ENCODE results near the gene EPHA3.

Gene EPHA3

DNA sequence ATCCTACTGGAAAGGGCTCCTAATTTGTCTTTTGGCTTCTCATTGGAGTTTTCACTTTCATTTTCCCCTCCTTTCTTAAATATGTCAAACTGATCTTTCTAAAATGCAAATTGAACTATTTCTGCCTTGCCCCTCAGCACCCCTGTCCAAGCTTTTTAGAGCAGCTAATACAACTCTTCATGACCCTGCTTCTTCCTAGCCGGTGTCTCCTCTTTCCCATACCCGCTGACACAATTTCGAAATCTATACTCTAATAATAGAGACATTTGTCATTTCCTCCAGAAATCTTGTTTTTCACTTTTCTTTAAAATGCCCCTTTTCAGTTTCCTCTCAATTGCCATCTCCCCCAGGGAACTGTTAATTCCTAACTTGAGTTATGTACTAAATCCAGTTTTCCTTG, 2.9 kb upstream of the EPHA3 start:
- Histone ChIP-seq H3K9ac (ENCODE audit: low read depth, low read length, poor library complexity, severe bottlenecking) (no peak overlapping the region), H3F3A (ENCODE audit: low read depth) (no peaks in the 10 kb centered on the region), H3K4me3 (ENCODE audit: low read length, poor library complexity, severe bottlenecking) (no peak overlapping the region), H3K27me3 (ENCODE audit: insufficient read depth, low read length, poor library complexity, severe bottlenecking) (no peaks in the 10 kb centered on the region), H2AFZ (ENCODE audit: low read length) (peak overlapping the region; percentile 44; the same call in 1 of the 2 replicates), H3K4me2 (ENCODE audit: low read depth, low read length, poor library complexity, severe bottlenecking) (peak overlapping the region; percentile 15), H3K4me1 (ENCODE audit: insufficient read depth, low read length, poor library complexity, severe bottlenecking) (no peaks in the 10 kb centered on the region), H3K9me2 (replicated peaks; ENCODE audit: low read depth, low read length) (no peaks in the 10 kb centered on the region), H3K36me3 (ENCODE audit: insufficient read depth, low read length) (no peaks in the 10 kb centered on the region), H4K20me1 (ENCODE audit: insufficient read depth, low read length, poor library complexity, severe bottlenecking) (no peaks in the 10 kb centered on the region), H3K9me3 (ENCODE audit: insufficient read depth, low read depth, low read length) (no peaks in the 10 kb centered on the region), H3K79me2 (ENCODE audit: insufficient read depth, low read length) (no peaks in the 10 kb centered on the region)
- no peak for TF ChIP-seq EZH2phosphoT487 (IDR thresholded peaks at IDR 0.05; ENCODE audit: borderline replicate concordance)
- TF ChIP-seq, protein P1, sequence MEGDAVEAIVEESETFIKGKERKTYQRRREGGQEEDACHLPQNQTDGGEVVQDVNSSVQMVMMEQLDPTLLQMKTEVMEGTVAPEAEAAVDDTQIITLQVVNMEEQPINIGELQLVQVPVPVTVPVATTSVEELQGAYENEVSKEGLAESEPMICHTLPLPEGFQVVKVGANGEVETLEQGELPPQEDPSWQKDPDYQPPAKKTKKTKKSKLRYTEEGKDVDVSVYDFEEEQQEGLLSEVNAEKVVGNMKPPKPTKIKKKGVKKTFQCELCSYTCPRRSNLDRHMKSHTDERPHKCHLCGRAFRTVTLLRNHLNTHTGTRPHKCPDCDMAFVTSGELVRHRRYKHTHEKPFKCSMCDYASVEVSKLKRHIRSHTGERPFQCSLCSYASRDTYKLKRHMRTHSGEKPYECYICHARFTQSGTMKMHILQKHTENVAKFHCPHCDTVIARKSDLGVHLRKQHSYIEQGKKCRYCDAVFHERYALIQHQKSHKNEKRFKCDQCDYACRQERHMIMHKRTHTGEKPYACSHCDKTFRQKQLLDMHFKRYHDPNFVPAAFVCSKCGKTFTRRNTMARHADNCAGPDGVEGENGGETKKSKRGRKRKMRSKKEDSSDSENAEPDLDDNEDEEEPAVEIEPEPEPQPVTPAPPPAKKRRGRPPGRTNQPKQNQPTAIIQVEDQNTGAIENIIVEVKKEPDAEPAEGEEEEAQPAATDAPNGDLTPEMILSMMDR (conservative IDR thresholded peaks at IDR 0.05; ENCODE audit: low read length): no peak

DNA sequence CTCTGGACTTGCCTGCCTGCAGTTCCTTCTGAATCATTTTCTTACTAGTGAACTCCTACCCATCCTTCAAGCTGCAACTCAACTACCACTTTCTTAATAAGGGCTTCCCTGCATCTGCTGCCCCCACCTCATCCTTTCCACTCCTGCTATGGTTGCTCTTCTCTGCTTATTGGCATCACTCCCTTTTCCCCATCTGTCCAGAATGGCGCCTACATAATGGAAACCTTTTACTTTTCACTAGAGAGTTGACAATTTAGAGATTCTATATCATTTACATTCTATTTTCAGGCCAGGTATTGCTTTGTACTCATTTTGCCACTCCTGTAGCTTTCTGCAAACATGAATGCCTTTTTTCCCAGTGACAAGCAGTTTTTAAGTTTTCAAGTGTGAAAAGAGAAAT, 1.9 kb upstream of the EPHA3 start:
- no peaks in the 10 kb centered on the region for H3K79me2 ChIP-seq (ENCODE audit: insufficient read depth, low read length)
- peak overlapping the region; percentile 37; the same call in 1 of the 2 replicates for H2AFZ ChIP-seq (ENCODE audit: low read length)
- no peaks in the 10 kb centered on the region for H3K4me1 ChIP-seq (ENCODE audit: insufficient read depth, low read length, poor library complexity, severe bottlenecking)
- no peak overlapping the region for H3K4me3 ChIP-seq (ENCODE audit: low read length, poor library complexity, severe bottlenecking)
- TF ChIP-seq, protein P1 (conservative IDR thresholded peaks at IDR 0.05; ENCODE audit: low read length): no peak
- TF ChIP-seq EZH2phosphoT487 (IDR thresholded peaks at IDR 0.05; ENCODE audit: borderline replicate concordance): no peak
- no peak overlapping the region for H3K4me2 ChIP-seq (ENCODE audit: low read depth, low read length, poor library complexity, severe bottlenecking)
- no peaks in the 10 kb centered on the region for H4K20me1 ChIP-seq (ENCODE audit: insufficient read depth, low read length, poor library complexity, severe bottlenecking)
- H3K9ac ChIP-seq (ENCODE audit: low read depth, low read length, poor library complexity, severe bottlenecking): no peak overlapping the region
- no peaks in the 10 kb centered on the region for H3K9me3 ChIP-seq (ENCODE audit: insufficient read depth, low read depth, low read length)
- no peaks in the 10 kb centered on the region for H3K9me2 ChIP-seq (replicated peaks; ENCODE audit: low read depth, low read length)
- no peaks in the 10 kb centered on the region for H3F3A ChIP-seq (ENCODE audit: low read depth)
- H3K36me3 ChIP-seq (ENCODE audit: insufficient read depth, low read length): no peaks in the 10 kb centered on the region
- no peaks in the 10 kb centered on the region for H3K27me3 ChIP-seq (ENCODE audit: insufficient read depth, low read length, poor library complexity, severe bottlenecking)

DNA sequence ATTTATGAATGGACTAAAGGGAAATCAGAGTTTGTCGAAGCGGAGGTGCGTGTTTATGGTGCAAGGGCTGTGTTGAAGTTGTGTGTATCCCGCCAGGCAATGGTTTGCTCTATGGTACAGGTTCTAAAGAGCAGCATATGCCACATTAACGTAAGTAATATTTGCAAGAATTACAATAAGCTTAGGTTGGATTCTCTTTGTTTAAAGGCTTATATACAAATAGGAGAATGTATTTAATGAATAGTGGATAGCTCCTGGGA, 800 bp downstream of the EPHA3 start:
- no peak overlapping the region for H2AFZ ChIP-seq (ENCODE audit: low read length)
- H3K79me2 ChIP-seq (ENCODE audit: insufficient read depth, low read length): no peaks in the 10 kb centered on the region
- H3K9ac ChIP-seq (ENCODE audit: low read depth, low read length, poor library complexity, severe bottlenecking): no peak overlapping the region
- H3K4me2 ChIP-seq (ENCODE audit: low read depth, low read length, poor library complexity, severe bottlenecking): no peak overlapping the region
- H3K36me3 ChIP-seq (ENCODE audit: insufficient read depth, low read length): no peaks in the 10 kb centered on the region
- no peaks in the 10 kb centered on the region for H3F3A ChIP-seq (ENCODE audit: low read depth)
- H3K4me1 ChIP-seq (ENCODE audit: insufficient read depth, low read length, poor library complexity, severe bottlenecking): no peaks in the 10 kb centered on the region
- no peak overlapping the region for H3K4me3 ChIP-seq (ENCODE audit: low read length, poor library complexity, severe bottlenecking)
- H3K9me2 ChIP-seq (replicated peaks; ENCODE audit: low read depth, low read length): no peaks in the 10 kb centered on the region
- H3K27me3 ChIP-seq (ENCODE audit: insufficient read depth, low read length, poor library complexity, severe bottlenecking): no peaks in the 10 kb centered on the region
- TF ChIP-seq, protein P1 (conservative IDR thresholded peaks at IDR 0.05; ENCODE audit: low read length): no peak
- TF ChIP-seq EZH2phosphoT487 (IDR thresholded peaks at IDR 0.05; ENCODE audit: borderline replicate concordance): no peak
- H4K20me1 ChIP-seq (ENCODE audit: insufficient read depth, low read length, poor library complexity, severe bottlenecking): no peaks in the 10 kb centered on the region
- H3K9me3 ChIP-seq (ENCODE audit: insufficient read depth, low read depth, low read length): no peaks in the 10 kb centered on the region
